Liver (tissue), 9 donors: ENCODE results near the gene ZNF429. TPM values are rescaled to one million over a fixed set of nuclear protein-coding genes. Genes with fewer than 3 reads are reported as not detected.

Source experiments
- DNase-seq: peaks from one replicate; pipeline ENCODE4 v3.0.0-alpha.2; 2017; ENCODE audit warnings: low spot score
- H3K27ac ChIP-seq, 2 donors: one replicate each; pipeline ENCODE4 v1.7.0; 2013; ENCODE audit warnings: inconsistent platforms in 2 of 2, low read length in 2 of 2, control low read depth in 1 of 2, low read depth in 1 of 2, mild to moderate bottlenecking in 1 of 2
- H3K27me3 ChIP-seq, 4 donors: one replicate each; pipeline versions ENCODE4 v1.6.1 to v1.7.0; 2013; ENCODE audit warnings: low read length in 3 of 4, inconsistent platforms in 1 of 4, mild to moderate bottlenecking in 1 of 4, moderate library complexity in 1 of 4; ENCODE audit not compliant: control insufficient read depth in 4 of 4, insufficient read depth in 4 of 4
- H3K36me3 ChIP-seq, 4 donors: one replicate each; pipeline versions ENCODE4 v1.6.1 to v1.7.0; 2013; ENCODE audit warnings: low read length in 3 of 4, mild to moderate bottlenecking in 3 of 4, low read depth in 1 of 4, moderate library complexity in 1 of 4; ENCODE audit not compliant: control insufficient read depth in 4 of 4, insufficient read depth in 3 of 4
- H3K4me1 ChIP-seq, 4 donors: one replicate each; pipeline versions ENCODE4 v1.6.1 to v1.7.0; 2013; ENCODE audit warnings: low read length in 3 of 4, mild to moderate bottlenecking in 3 of 4, moderate library complexity in 1 of 4; ENCODE audit not compliant: control insufficient read depth in 4 of 4, insufficient read depth in 4 of 4
- H3K4me3 ChIP-seq, 3 donors: one replicate each; pipeline versions ENCODE4 v1.6.1 to v1.7.0; 2013; ENCODE audit warnings: low read length in 3 of 3, control low read depth in 1 of 3, low read depth in 1 of 3, mild to moderate bottlenecking in 1 of 3
- H3K9ac ChIP-seq, 2 donors: one replicate each; pipeline ENCODE4 v1.7.0; 2013; ENCODE audit warnings: low read length in 2 of 2, mild to moderate bottlenecking in 2 of 2, moderate library complexity in 2 of 2, control low read depth in 1 of 2, low read depth in 1 of 2
- H3K9me3 ChIP-seq, 4 donors: one replicate each; pipeline versions ENCODE4 v1.6.1 to v1.7.0; 2013; ENCODE audit warnings: low read length in 3 of 4; ENCODE audit not compliant: control insufficient read depth in 4 of 4
- ATF3 ChIP-seq: IDR thresholded peaks from 2 replicates; pipeline ENCODE4 v1.6.1; 2016; ENCODE audit warnings: antibody characterized with exemption
- CTCF ChIP-seq: fragments of 150-350 bp; IDR thresholded peaks from 2 replicates; pipeline ENCODE4 v1.5.1; 2017; ENCODE audit warnings: improper control_type of control experiment, low read depth, low read length; ENCODE audit not compliant: missing input control
- EGR1 ChIP-seq, 2 donors: IDR thresholded peaks; 2 replicates each; pipeline ENCODE4 v1.6.1; 2016 to 2018; ENCODE audit warnings: antibody characterized with exemption in 2 of 2, low read depth in 2 of 2
- FOXA1 ChIP-seq: IDR thresholded peaks from 2 replicates; pipeline ENCODE4 v1.6.1; 2016; ENCODE audit warnings: antibody characterized with exemption
- FOXA2 ChIP-seq: IDR thresholded peaks from 2 replicates; pipeline ENCODE4 v1.6.1; 2016; ENCODE audit warnings: antibody characterized with exemption
- GABPA ChIP-seq, 2 donors: IDR thresholded peaks in 1 of 2; conservative IDR thresholded peaks in 1 of 2; 2 replicates each; pipeline ENCODE4 v1.6.1; 2016; ENCODE audit warnings: antibody characterized with exemption in 2 of 2, mild to moderate bottlenecking in 1 of 2, moderate library complexity in 1 of 2
- HNF4A ChIP-seq, 2 donors: conservative IDR thresholded peaks; 2 replicates each; pipeline ENCODE4 v1.6.1; 2016; ENCODE audit warnings: antibody characterized with exemption in 2 of 2, mild to moderate bottlenecking in 2 of 2
- HNF4G ChIP-seq: IDR thresholded peaks from 2 replicates; pipeline ENCODE4 v1.6.1; 2016; ENCODE audit warnings: antibody characterized with exemption
- JUND ChIP-seq, 2 donors: IDR thresholded peaks; 2 replicates each; pipeline ENCODE4 v1.6.1; 2016; ENCODE audit warnings: antibody characterized with exemption in 2 of 2
- NR2F2 ChIP-seq: IDR thresholded peaks from 2 replicates; pipeline ENCODE4 v1.6.1; 2016; ENCODE audit warnings: antibody characterized with exemption
- RAD21 ChIP-seq, 2 donors: IDR thresholded peaks; 2 replicates each; pipeline ENCODE4 v1.6.1; 2016; ENCODE audit warnings: antibody characterized with exemption in 2 of 2, mild to moderate bottlenecking in 2 of 2
- RXRA ChIP-seq, 2 donors: IDR thresholded peaks; 2 replicates each; pipeline ENCODE4 v1.6.1; 2017 to 2018; ENCODE audit warnings: antibody characterized with exemption in 2 of 2, mild to moderate bottlenecking in 1 of 2
- SP1 ChIP-seq: IDR thresholded peaks from 2 replicates; pipeline ENCODE4 v1.6.1; 2018; ENCODE audit warnings: antibody characterized with exemption, mild to moderate bottlenecking
- TAF1 ChIP-seq: conservative IDR thresholded peaks from 2 replicates; pipeline ENCODE4 v1.6.1; 2016; ENCODE audit warnings: antibody characterized with exemption, mild to moderate bottlenecking
- YY1 ChIP-seq: IDR thresholded peaks from 2 replicates; pipeline ENCODE4 v1.6.1; 2016; ENCODE audit warnings: antibody characterized with exemption, mild to moderate bottlenecking
- WGBS: extraction: QIAGEN DNeasy Blood & Tissue Kit; methylation state at CpG from one replicate; pipeline ENCODE4 v1.1.7; 2013; 5-methylcytosine and 5-hydroxymethylcytosine counted together
- polyA plus RNA-seq, 2 donors: library from polyadenylated mRNA; stranded (reverse) in 1 of 2; unstranded in 1 of 2; fragments of 200-250 nt in 1 of 2; fragments of >200 nt in 1 of 2; fragmentation: Nextera tagmentation in 1 of 2; extraction: Ambion mirVana in 1 of 2; gene quantifications; one replicate each; pipeline versions ENCODE4 v1.2.1 to v1.2.3, GENCODE V29; 2013 to 2015
- total RNA-seq, 2 donors: library from RNA; depleted of rRNA; stranded (reverse); fragments of >200 nt; gene quantifications; one replicate each; pipeline ENCODE4 v1.2.3, GENCODE V29; 2014
- TF ChIP-seq, protein P1 (sequence below): IDR thresholded peaks from 2 replicates; pipeline ENCODE4 v1.6.1; 2016; ENCODE audit warnings: antibody characterized with exemption
- TF ChIP-seq, protein P2 (sequence below): IDR thresholded peaks from 2 replicates; pipeline ENCODE4 v1.6.1; 2016; ENCODE audit warnings: antibody characterized with exemption
- donor health status: healthy.
- donor health status: healthy.
- donor health status: healthy.
- donor health status: healthy.
- donor health status: healthy.

The ZNF429 gene
- total and polyA plus RNA-seq, 4 donors: 4.0 to 10.1 (median 8.4) TPM

DNA sequence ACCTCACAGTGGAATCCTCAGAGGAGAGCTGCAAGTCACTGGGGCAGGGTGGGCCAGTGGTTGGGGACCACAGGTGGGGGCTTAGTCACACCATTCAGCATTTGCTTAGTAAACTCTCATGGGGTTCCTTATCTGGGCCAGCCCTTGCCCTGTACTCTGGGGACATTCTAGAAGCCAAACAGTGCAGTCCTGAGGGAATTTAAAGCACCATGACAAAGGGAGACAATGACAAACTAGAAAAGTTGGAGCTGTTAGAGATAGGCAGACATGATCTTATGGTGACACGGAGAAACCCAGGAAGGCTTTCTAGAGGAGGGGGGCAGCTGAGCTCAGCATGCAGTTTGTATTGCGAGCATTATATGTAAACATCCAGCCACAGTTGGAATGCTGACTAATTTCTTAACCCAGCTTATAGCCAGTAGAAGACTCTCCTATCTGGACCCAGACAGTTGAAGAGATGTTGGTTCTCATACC is 87.6 kb downstream of the ZNF429 start:
- peak overlapping the region in 1 of 2 donors; percentile 16 for H3K27ac ChIP-seq
- no peak overlapping the region for H3K9ac ChIP-seq
- H3K4me3 ChIP-seq: no peak overlapping the region
- TF ChIP-seq EGR1 (IDR thresholded peaks at IDR 0.05; ENCODE audit: low read depth in 2 of 2) (no peak), HNF4A (conservative IDR thresholded peaks at IDR 0.05) (no peak), CTCF (no peak), GABPA (IDR thresholded peaks at IDR 0.05 in 1 of 2, conservative IDR thresholded peaks at IDR 0.05 in 1 of 2) (no peak), NR2F2 (no peak), TAF1 (no peak), YY1 (no peak), RAD21 (IDR thresholded peaks at IDR 0.05) (no peak), FOXA2 (no peak), SP1 (no peak), RXRA (IDR thresholded peaks at IDR 0.05) (no peak), FOXA1 (no peak)
- TF ChIP-seq, protein P1, sequence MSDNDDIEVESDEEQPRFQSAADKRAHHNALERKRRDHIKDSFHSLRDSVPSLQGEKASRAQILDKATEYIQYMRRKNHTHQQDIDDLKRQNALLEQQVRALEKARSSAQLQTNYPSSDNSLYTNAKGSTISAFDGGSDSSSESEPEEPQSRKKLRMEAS: no peak
- DNase-seq: no peak
- H3K27me3 ChIP-seq: no peaks in the 10 kb centered on the region
- H3K4me1 ChIP-seq: no peaks in the 10 kb centered on the region
- H3K9me3 ChIP-seq: peaks cover 0 to 6% (median under 1%) of the 10 kb centered on the region in 4 donors
- 83% methylated on average over 2 of the region's 2 CpGs for WGBS
- no peaks in the 10 kb centered on the region for H3K36me3 ChIP-seq

DNA sequence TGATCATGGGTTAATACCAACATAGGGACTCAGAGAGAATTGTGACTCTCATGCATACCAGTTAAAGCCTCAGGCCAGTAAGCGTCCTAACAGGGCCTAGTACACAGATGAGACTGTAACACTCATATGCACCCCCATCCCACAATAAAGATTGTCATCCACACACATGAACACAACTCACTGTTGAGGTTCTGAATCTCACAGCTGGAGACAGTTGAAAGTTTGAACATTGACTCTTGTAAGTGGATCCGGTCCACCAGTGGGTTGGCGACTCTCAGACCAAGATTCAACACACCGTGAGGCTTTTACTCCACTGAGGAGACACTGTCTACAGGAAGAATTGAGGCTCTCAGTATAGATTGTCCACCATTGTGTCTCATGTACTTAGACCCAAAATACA is 88.1 kb downstream of the ZNF429 start:
- H3K9ac ChIP-seq: no peak overlapping the region
- DNase-seq: no peak
- H3K27me3 ChIP-seq: no peaks in the 10 kb centered on the region
- no peaks in the 10 kb centered on the region for H3K36me3 ChIP-seq
- no peak for TF ChIP-seq YY1
- no peak for TF ChIP-seq FOXA1
- TF ChIP-seq, protein P2, sequence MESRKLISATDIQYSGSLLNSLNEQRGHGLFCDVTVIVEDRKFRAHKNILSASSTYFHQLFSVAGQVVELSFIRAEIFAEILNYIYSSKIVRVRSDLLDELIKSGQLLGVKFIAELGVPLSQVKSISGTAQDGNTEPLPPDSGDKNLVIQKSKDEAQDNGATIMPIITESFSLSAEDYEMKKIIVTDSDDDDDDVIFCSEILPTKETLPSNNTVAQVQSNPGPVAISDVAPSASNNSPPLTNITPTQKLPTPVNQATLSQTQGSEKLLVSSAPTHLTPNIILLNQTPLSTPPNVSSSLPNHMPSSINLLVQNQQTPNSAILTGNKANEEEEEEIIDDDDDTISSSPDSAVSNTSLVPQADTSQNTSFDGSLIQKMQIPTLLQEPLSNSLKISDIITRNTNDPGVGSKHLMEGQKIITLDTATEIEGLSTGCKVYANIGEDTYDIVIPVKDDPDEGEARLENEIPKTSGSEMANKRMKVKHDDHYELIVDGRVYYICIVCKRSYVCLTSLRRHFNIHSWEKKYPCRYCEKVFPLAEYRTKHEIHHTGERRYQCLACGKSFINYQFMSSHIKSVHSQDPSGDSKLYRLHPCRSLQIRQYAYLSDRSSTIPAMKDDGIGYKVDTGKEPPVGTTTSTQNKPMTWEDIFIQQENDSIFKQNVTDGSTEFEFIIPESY: no peak
- no peak for TF ChIP-seq GABPA (IDR thresholded peaks at IDR 0.05 in 1 of 2, conservative IDR thresholded peaks at IDR 0.05 in 1 of 2)
- TF ChIP-seq RAD21 (IDR thresholded peaks at IDR 0.05): no peak
- no peak for TF ChIP-seq SP1
- TF ChIP-seq NR2F2: no peak
- no peak for TF ChIP-seq HNF4G
- TF ChIP-seq ATF3: no peak
- no peak for TF ChIP-seq HNF4A (conservative IDR thresholded peaks at IDR 0.05)
- TF ChIP-seq, protein P1: no peak
- no peak for TF ChIP-seq JUND (IDR thresholded peaks at IDR 0.05)
- no peak for TF ChIP-seq FOXA2
- H3K4me1 ChIP-seq: no peaks in the 10 kb centered on the region
- H3K27ac ChIP-seq: peak overlapping the region in 1 of 2 donors; percentile 16
- H3K4me3 ChIP-seq: no peak overlapping the region
- peaks cover 0 to 6% (median under 1%) of the 10 kb centered on the region in 4 donors for H3K9me3 ChIP-seq
- WGBS: 92% methylated on average over 4 of the region's 4 CpGs
